GM19239 (cell line): ENCODE results near the gene FMO1.
A peak's percentile ranks its signal among the peaks of the same experiment; 100 is the strongest.
"Not testable (repeated sequence)": the region's sequence is repeated elsewhere in the genome, so short reads cannot be mapped to it uniquely, and the experiment has no call there.

Source experiments
- DNase-seq: peaks from one replicate; pipeline ENCODE4 v3.0.0; 2011; ENCODE audit warnings: low spot score; ENCODE audit not compliant: insufficient read length
- FAIRE-seq: peaks from 2 replicates; lab custom pipeline; 2011; peaks lifted over from hg19 to GRCh38; lab: Jason Lieb, UNC

The FMO1 gene

DNA sequence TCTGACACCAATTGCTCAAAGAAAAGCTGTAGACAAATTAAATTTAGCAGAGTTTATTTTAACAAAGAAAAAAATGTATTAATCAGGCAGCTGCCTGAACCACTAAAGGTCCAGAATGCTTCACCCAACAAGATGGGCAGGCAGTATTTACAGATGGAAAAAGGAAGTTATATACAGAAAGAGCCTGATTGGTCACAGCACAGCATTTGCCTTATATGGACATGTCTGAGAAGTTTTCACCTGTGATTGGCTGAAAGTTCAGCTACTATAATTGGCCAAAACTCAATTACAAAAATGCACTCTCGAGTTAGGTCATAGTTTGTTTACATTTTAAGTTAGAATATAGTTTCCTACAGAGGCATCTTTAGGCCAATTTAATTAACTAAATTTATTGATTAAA is 15.1 kb upstream of the FMO1 start:
- no peak for FAIRE-seq
- no peak for DNase-seq

DNA sequence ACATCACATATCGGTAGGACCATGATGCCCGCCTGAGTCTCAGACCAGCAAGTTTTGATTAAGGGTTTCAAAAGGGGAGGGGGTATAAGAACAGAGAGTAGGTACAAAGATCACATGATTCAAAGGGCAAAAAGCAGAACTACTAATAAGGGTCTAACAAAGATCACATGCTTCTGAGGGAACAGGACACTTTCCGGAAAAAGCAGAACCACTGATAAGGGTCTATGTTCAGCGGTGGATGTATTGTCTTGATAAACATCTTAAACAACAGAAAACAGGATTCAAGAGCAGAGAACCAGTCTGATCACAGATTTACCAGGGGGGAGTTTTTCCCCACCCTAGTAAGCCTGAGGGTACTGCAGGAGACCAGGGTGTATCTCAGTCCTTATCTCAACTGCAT is 12.1 kb upstream of the FMO1 start:
- not testable (repeated sequence) for FAIRE-seq, DNase-seq

DNA sequence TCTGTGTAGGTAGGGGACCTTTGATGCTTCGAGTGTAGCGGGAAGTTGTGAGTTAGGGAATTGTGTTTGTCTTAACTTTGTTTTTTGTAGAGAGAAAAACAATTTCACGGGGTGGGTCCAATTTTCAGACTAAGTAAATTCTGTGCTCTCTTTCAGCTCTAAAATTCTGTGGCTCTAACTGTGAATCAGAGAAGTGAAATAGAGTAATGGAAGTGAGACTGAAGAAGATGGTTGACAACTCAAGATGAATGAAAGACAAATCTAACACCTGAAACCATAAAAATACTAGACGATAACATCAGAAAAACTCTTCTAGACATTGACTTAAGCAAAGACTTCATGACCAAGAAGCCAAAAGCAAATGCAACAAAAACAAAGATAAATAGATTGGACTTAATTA is 4.4 kb upstream of the FMO1 start:
- FAIRE-seq (no peak), DNase-seq (no peak)

DNA sequence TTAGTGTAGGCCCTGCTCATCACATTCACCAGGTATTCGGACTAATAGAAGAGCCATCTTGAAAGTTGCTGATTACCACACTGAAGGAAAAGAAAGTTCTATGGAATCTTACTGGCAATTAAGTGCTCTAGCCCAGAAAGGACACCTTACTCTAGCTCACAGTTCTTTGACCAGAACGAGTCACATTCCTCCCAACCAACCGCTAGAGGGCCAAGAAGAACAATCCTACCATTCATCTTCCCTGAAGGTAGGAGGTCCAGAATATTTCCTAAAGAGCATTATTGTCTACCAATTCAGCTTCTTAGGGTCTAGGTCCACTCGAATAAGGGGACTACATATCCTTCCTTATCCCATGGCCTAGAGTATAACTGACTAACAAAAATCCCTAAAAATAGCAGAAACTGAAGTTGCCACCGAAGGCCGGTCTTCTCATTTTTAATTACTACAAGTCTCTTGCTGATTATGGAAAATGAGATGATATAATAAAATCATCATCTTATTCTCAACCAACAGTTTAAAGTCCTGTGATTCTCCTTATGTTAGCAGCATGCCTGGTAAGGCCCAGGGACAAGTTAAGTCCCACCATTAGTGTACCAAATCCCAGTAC is 2.7 kb upstream of the FMO1 start:
- peak; percentile 62 for FAIRE-seq
- DNase-seq: peak; percentile 40

DNA sequence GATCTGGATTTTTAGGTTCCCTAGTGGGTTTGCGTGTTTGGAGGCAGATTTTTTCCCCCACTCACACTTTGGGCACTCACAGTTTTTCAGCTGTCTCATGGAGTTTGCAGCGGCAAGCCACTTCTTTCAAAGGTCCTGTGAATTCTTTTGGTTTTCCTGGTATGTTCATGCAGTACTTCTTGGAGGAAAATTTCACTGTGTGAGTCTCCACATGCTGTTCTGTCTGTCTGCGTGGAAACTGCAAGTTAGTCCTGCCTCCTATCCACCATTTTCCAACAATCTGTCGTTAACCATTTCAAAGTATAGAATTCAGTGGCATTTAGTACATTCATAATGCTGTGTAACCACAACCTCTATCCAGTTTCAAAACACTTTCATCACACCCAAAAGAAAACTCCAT is 793 bp upstream of the FMO1 start:
- DNase-seq: no peak
- no peak for FAIRE-seq

DNA sequence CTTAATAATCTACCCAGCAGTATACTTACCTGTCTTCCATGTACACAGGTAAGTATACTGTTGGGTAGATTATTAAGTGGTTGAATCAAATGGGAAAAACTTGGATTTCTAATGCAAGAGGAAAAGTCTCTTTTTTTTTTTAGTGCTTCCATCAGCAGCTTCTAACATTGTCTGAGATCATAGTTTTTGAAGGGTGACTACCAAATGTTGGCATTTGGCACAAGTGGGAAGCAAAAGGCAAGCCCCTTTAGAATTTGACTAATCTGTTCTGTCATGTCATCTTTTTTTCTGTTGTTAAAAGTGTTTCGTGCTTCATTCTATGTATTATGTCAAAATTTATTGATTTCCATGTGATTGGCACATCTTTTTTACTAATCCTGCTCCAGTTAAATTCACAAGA is 547 bp downstream of the FMO1 start:
- FAIRE-seq: no peak
- DNase-seq: no peak

DNA sequence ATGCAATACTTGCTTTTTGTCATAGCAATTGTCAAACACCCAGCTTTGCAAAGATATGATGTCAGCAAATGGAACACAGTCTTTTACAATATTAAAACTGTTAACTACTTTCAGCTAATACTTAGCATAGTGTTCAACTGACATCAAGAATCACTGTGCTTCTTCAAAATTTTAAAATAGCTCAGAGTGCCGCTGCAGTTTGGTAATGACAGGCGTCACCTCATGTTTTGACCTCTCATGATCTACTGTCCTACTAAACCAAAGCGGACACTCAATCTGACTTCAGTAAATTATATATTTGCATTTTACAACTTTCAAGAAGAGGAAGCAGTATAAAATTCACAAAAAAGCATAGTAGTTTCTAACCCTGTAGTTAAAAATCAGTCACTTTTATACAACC is 2.0 kb downstream of the FMO1 start:
- DNase-seq (no peak), FAIRE-seq (no peak)

DNA sequence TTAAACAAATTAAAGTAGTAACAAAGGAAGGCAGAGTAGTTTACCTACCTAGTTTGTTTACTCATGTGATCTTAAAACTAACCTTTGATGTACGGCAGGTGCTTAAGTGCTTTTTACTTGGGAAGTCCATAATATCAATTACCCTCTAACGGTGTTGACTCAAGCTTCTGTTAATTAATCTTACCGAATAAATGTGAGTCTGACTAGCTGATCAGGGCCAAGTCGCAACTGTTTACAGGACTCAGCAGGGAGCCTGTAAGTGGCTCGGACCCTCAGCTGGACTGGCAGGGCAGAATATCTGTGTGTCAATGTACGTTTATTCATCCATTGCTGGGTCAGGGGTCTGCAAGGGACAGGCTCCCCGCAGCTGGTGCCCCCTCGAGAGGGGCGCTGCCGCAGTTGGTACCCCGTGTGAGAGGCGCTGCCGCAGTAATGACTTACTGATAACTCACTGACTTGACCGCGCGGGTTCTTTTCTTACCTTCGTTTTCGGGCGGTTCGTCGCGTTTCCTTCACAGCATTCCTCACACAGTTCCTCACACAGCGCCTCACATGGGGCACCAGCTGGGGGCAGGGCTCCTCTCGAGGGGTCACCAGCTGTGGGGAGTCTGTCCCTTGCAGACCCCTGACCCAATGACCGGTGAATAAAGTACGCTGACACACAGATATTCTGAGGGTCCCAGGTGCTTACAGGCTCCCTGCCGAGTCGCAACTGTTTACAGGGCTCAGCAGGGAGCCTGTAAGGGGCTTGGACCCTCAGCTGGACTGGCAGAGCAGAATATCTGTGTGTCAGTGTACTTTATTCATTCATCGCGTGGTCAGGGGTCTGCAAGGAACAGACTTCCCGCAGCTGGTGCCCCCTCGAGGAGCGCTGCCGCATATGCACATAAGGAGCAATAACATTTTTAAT is 3.0 kb downstream of the FMO1 start:
- DNase-seq (no peak), FAIRE-seq (peak; percentile 82)

DNA sequence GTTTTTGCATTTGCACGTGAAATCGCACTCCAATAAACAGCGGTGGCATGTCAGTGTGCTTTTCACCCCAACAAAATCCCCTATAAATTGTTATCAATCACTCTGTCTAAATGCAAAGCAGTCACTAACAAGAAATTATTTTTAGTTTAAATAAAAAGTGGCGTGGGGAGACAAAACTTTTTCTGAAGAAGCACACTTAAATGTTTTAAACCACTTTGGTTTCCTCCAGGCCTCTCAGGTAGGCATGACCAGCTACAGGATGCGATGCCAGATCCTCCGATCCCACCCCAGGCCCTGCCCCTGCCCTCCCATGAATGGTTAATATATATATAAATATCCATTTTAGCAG is 3.6 kb downstream of the FMO1 start:
- no peak for FAIRE-seq
- DNase-seq: no peak

DNA sequence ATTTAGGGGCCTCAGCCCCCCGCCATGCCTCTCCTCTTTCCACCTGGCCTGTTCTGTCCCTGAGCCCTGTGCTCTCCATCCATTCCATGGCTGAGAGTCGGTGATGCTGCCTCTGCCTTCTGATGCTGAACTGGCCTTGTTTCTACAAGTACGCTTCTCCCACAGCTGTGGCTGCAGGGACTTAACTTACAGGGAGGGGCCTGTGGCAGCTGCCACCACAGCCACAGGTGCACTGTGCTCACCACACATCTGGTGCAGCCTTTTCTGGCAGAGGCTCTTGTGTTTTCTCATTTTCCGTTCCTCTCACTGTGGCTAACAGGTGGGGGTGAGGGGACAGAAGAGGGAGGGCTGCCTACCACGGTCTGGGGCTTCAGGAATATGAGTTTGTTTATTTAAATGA is 4.2 kb downstream of the FMO1 start:
- FAIRE-seq (peak; percentile 11), DNase-seq (no peak)

DNA sequence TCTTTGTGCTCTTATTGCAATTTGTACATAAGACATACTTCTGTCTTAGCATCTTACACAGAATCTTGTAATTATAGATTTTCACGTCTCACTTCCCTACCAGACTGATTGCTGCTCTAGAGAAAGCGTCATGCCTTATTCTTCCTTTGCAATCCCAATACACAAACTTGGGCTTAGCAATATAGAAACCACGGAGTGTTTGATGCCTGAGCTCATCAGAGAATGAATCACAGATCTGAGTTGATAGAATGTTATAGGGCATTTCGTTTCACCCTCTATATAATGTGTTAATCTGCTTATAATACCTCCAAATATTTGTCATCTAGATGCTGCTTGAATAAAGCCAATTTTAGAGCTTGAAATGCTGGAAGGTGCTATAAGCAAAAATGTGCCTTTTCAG is 6.6 kb downstream of the FMO1 start:
- FAIRE-seq (no peak), DNase-seq (no peak)

DNA sequence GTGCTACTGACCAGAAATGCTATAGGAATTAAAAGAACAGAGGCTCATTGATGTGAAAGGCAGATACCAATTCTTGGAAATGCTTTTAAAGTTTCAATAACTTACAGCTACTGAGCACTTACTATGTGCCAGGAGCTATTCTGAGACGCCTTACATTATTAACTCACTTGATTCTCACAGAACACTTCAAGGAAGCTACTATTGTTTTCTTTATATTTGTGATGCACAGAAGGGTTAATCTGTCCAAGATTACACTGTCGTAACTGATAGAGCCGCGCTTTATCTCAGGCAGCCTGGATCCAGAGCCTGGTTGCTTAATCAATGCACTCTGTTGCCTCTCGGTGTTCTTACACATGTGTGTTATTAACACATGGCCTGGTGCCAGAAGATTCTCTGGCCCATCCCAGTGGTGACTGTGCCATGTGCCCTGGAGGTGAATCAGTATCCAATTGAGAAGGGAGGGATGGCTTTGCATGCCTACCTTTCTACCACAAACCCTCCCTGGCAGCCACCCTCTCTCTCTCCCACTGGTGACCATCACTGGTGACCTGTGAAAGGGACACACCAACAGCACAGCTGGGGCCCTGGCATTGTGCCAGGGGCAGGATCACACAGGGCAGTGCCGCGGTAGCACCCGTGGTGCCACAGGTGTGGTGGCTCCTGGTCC is 8.8 kb downstream of the FMO1 start:
- DNase-seq (no peak), FAIRE-seq (no peak)

DNA sequence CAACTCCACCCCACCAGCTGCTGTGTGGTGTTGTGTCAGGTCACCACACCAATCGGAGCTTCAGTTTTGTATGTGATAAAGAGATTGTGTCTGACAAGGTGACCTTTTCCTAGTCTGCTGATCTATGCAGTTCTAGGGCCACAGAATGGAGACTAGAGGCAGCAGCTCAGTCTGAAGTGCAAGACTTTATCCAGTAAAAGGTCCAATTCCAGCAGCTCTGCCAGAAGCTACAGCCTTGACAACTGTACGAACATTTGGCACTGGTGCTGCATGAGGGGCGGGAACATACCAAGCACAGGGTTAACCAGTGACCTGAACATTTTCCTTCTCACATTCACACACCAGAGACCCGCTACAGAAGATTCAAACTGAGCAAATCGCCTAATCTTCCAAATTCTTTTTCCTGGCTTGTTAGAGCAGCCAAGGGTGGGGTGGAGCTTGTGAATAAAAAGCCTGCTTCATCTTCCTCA is 9.3 kb downstream of the FMO1 start:
- FAIRE-seq: no peak
- DNase-seq: no peak

DNA sequence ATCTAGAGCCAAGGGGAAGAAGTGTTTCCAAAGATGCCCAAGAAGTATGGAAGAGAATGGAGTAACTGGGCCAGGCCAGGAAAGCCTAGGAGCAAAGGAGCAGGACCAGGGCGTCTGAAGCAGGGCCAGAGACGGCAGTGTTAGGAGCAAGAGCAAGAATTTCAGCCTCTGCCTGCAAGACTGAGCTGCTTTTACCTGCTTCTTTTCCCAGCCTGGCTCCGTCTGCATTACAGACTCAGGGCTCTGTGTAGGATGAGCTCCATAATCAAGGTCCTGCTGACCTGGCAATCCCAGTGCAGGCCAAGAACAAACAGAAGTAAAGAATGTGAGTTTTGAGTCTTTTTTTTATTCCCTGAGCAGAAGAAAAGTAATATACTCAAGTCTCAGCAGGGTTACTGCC is 10.1 kb downstream of the FMO1 start:
- no peak for DNase-seq
- FAIRE-seq: no peak

DNA sequence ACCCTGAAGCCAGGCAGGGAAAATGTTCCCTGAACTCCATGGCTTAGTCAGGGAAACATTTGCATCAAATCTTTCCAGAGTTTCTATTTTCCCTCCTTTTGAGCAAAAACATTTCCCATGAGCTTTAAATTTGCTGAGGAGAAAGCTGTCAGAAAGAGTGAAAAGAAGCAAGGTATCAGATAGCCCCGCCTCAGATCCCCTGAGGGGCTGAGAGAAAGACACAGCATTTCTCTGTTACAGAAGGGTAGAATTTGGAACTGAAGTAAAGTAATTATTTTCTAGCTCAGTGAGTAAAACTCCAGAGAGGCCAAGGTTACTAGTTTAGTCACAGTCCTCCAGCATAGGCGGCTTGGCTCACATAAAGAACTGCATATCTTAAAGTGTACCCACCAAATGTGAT is 10.6 kb downstream of the FMO1 start:
- no peak for FAIRE-seq
- DNase-seq: no peak

DNA sequence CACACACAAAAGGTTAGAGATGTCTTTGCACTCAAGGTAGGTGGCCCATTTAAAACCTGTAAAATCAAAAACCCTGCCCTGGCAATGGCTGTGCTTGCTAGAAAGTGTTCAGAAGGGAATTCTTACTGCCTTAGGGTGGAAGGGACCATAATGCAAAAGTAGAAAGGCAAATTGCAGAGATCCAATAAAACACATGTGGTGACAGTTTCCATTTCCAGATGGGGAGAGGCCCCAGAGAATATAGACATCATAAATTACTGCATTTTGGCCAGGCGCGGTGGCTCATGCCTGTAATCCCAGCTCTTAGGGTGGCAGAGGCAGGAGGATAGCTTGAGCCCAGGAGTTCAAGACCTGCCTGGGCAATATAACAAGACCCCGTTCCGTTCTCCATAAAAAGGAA is 13.0 kb downstream of the FMO1 start:
- DNase-seq (no peak), FAIRE-seq (no peak)

DNA sequence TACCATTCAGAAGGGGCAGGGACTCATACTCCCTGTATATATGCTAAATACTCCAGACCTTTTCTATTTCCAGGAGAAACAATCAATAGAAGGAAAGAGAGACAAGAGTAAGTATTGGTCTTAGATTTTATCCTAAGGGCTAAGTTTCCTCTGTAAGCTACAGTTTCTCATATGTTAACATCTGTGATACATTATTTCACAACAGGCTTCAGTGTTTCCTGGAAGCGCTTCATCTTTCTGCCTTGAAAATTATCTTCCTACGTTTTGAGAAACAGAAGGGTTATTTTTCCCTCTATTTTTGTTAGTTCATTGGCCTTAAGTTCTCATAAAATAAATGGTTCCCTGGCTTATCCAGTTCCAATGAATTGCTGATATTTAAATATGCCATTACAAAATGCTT is 15.6 kb downstream of the FMO1 start:
- DNase-seq (no peak), FAIRE-seq (no peak)

DNA sequence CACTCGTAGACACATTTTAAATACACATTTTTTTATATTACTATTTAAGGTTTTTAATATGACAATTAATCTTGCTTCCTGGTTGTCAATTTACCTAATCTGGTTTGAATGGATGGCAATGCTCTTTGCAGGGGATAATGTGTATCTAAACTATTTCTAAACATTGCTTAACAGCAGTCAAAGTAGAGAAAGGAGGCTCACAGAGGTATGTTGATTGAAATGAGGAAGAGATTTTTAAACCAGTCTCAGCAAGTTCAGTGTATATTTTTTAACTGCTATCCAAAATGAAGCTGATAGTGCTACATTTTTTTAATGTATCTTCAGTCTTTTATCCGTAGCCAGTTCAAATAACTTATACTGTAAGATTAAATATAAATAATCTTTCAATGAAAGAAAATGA is 17.4 kb downstream of the FMO1 start:
- no peak for DNase-seq
- no peak for FAIRE-seq

DNA sequence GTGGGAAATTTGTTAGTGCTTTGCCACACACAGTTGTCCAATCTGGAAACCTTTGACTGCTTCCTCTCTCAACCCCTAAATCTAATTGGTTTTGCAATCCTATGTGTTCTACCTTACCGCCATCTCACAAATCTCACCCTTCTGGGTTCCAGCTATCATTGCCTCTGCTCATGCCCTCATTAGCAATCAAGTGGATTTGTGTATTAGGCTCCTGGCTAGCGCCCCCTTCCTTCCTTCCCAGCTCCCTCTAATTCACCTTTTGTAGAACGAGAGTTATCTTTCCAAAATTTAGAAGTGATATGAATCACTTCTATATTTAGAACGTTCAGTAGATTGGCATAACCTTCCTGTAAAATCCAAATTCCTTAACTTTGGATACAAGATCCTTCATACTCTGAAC is 18.6 kb downstream of the FMO1 start:
- FAIRE-seq (no peak), DNase-seq (no peak)

DNA sequence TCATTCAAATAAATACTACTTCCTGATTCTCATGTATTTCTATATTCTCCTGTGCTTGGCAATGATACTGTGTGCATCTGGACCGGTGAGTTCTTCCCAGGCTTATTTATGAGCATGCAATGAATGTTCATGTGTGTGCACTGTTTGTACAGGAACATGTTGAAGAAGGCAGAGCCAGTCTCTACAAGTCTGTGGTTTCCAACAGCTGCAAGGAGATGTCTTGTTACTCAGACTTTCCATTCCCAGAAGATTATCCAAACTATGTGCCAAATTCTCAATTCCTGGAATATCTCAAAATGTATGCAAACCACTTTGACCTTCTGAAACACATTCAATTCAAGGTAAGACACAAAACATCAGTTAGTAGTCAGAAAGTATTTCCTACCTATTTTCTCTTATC is 19.1 kb downstream of the FMO1 start:
- FAIRE-seq (no peak), DNase-seq (no peak)

DNA sequence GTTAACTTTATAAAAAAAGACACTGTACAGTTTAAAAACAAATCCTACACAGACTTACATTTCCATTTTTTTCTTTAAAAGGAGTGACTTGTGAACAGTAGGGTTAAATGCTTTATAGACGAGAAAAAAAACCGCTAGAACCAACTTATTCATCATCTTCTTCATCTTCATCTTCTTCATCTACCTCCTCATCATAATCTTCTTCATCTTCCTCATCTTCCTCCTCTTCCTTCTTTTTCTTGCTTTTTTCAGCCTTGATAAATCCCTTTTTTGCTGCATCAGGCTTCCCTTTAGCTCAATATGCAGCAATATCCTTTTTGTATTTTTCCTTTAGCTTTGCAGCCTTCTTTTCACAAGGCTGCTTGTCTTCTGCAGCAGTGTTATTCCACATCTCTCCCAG is 22.5 kb downstream of the FMO1 start:
- DNase-seq: no peak

More for the DNA sequence above, 22.5 kb downstream of the FMO1 start:
- no peak for FAIRE-seq
